Breast epithelium (tissue), 4 donors: ENCODE measurements around the gene CHST15. TPM values are rescaled to one million over a fixed set of nuclear protein-coding genes. Genes with fewer than 3 reads are reported as not detected.

ENCODE experiments used
- DNase-seq, 2 donors: peaks; one replicate each; pipeline ENCODE4 v3.0.0-alpha.2; 2019; ENCODE audit warnings: low spot score in 2 of 2
- H3K27ac ChIP-seq, 2 donors: fragments of 200-600 bp; sonication (generic) in 1 of 2; one replicate each; pipeline ENCODE4 v1.5.1; 2016 to 2019; ENCODE audit warnings: mild to moderate bottlenecking in 1 of 2
- H3K27me3 ChIP-seq, 2 donors: fragments of 200-600 bp; sonication (generic) in 1 of 2; one replicate each; pipeline versions ENCODE4 v1.5.1 to v1.6.0; 2017 to 2019; ENCODE audit warnings: control low read depth in 1 of 2, mild to moderate bottlenecking in 1 of 2
- H3K36me3 ChIP-seq: fragments of 200-600 bp; one replicate; pipeline ENCODE4 v1.5.1; 2019
- H3K4me1 ChIP-seq, 2 donors: fragments of 200-600 bp; sonication (generic); one replicate each; pipeline ENCODE4 v1.5.1; 2016 to 2019; ENCODE audit warnings: control low read depth in 1 of 2
- H3K4me3 ChIP-seq, 3 donors: fragments of 200-600 bp; sonication (generic); 1 replicate in 2 of 3; 2 replicates in 1 of 3; pipeline ENCODE4 v1.5.1; 2016 to 2019; ENCODE audit warnings: mild to moderate bottlenecking in 3 of 3, moderate library complexity in 2 of 3
- H3K9me3 ChIP-seq, 2 donors: fragments of 200-600 bp; sonication (generic) in 1 of 2; one replicate each; pipeline ENCODE4 v1.5.1; 2016 to 2019; ENCODE audit warnings: control low read depth in 1 of 2
- POLR2A ChIP-seq: fragments of 450-650 bp; IDR thresholded peaks from one replicate; pipeline ENCODE4 v1.6.1; 2016; ENCODE audit warnings: antibody characterized with exemption, mild to moderate bottlenecking, moderate library complexity
- POLR2AphosphoS5 ChIP-seq, 3 donors: sonication (generic); formaldehyde crosslinking; IDR thresholded peaks; one replicate each; pipeline ENCODE4 v1.6.1; 2017; ENCODE audit warnings: antibody characterized with exemption in 3 of 3
- intact Hi-C: fragments of 100-400 bp; cut with DNase I; formaldehyde crosslinking; loops from one replicate; pipeline ENCODE4 v1.15.1; 2023; ENCODE audit warnings: low total_unique reads
- total RNA-seq, 3 donors: library from RNA; depleted of rRNA; stranded (reverse); fragments of >200 nt; gene quantifications; one replicate each; pipeline ENCODE4 v1.1.0, GENCODE V29; 2016
- TF ChIP-seq, protein P1 (sequence below), 3 donors: fragments of 450-650 bp; IDR thresholded peaks; one replicate each; pipeline ENCODE4 v1.5.1; 2016 to 2017; ENCODE audit warnings: antibody characterized with exemption in 3 of 3, mild to moderate bottlenecking in 3 of 3, moderate library complexity in 3 of 3

The CHST15 gene
- total RNA-seq, 3 donors from 2014 or later, result 19.0 to 57.8 (median 56.4) TPM

DNA sequence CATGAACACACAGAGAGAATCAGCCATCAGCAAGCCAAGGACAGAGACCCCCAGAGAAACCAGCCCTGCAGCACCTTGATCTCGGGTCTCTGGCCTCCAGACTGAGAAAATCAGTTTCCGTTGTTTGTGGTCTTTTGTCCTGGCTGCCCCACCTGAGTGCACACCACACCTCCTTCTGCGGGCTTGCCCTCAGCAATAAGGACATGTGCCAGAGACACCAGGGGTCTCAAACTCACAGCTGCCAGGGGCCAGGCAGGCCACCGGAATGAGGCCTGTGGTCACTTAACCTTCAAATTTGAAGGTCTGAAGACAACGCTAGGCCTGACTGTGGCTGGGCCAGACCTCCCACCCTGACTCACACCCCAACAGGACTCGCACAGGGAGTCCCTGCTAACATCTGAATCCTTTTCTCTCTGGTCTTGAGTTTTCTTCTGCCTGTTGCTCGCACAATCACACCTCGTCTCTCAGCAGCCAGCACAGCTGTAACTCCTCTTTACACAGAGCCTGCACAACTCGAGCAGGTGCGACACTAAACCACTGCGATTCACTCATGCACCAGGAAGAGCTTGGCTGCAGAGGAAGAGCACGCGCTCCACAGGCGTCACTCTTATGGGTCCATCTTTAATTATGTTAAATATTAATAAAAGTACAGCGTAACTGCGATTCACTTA is 86.2 kb downstream of the CHST15 start:
- TF ChIP-seq POLR2AphosphoS5 (IDR thresholded peaks at IDR 0.05) (no peak), POLR2A (no peak)
- TF ChIP-seq, protein P1, sequence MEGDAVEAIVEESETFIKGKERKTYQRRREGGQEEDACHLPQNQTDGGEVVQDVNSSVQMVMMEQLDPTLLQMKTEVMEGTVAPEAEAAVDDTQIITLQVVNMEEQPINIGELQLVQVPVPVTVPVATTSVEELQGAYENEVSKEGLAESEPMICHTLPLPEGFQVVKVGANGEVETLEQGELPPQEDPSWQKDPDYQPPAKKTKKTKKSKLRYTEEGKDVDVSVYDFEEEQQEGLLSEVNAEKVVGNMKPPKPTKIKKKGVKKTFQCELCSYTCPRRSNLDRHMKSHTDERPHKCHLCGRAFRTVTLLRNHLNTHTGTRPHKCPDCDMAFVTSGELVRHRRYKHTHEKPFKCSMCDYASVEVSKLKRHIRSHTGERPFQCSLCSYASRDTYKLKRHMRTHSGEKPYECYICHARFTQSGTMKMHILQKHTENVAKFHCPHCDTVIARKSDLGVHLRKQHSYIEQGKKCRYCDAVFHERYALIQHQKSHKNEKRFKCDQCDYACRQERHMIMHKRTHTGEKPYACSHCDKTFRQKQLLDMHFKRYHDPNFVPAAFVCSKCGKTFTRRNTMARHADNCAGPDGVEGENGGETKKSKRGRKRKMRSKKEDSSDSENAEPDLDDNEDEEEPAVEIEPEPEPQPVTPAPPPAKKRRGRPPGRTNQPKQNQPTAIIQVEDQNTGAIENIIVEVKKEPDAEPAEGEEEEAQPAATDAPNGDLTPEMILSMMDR (IDR thresholded peaks at IDR 0.05), result no peak
- no peaks in the 10 kb centered on the region for H3K27me3 ChIP-seq
- intact Hi-C loops, result no loop called here
- DNase-seq, result no peak
- no peaks in the 10 kb centered on the region for H3K9me3 ChIP-seq
- no peak overlapping the region for H3K27ac ChIP-seq
- H3K4me3 ChIP-seq, result no peak overlapping the region
- no peaks in the 10 kb centered on the region for H3K4me1 ChIP-seq
- H3K36me3 ChIP-seq, result no peaks in the 10 kb centered on the region

DNA sequence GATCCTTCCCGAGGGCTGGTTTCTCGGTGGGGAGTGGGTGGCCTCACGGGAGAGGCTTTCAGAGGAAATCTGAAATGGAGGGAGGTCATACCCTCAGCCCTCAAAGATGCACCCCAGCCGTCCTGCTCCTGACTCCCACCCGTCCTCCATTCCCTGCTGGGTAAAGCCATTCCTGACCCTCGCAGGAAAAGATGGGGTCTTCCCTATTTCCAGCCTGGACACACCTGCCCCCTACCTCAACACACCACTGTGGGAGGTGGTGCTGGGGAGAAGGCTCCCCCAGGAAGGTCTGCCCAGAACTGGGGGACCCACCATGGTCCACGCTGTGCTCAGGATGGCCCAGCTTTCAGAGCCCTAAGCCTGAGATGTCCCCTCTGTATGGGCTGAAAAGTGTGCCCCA is 86.9 kb downstream of the CHST15 start:
- TF ChIP-seq, protein P1 (IDR thresholded peaks at IDR 0.05), result no peak
- TF ChIP-seq POLR2AphosphoS5 (IDR thresholded peaks at IDR 0.05) (no peak), POLR2A (no peak)
- Histone ChIP-seq H3K27ac (peak overlapping the region in 1 of 2 donors; percentile 19), H3K4me1 (no peaks in the 10 kb centered on the region), H3K36me3 (no peaks in the 10 kb centered on the region), H3K9me3 (no peaks in the 10 kb centered on the region), H3K4me3 (no peak overlapping the region), H3K27me3 (no peaks in the 10 kb centered on the region)
- intact Hi-C loops, result no loop called here
- DNase-seq, result peak in 1 of 2 donors; percentile 19

DNA sequence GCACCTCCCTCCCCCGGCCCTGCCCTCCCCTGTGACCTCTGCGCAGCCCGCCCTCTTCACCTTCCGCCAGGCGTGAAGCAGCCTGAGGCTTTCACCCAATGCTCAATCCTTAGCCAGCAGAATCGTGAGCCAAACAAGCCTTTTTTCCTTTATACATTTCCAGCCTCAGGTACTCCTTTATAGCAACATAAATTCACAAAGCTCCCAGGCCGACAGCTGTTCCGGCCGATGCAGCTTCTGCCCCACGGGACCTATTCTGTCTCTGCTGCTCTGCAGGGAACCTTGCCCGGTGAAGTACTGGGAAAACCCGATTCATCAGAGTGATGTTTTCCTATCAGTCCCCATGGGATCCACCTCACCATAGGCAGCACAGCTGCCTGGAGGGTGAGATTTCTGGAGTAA is 87.4 kb downstream of the CHST15 start:
- H3K36me3 ChIP-seq, result no peaks in the 10 kb centered on the region
- intact Hi-C loops, result no loop called here

DNA sequence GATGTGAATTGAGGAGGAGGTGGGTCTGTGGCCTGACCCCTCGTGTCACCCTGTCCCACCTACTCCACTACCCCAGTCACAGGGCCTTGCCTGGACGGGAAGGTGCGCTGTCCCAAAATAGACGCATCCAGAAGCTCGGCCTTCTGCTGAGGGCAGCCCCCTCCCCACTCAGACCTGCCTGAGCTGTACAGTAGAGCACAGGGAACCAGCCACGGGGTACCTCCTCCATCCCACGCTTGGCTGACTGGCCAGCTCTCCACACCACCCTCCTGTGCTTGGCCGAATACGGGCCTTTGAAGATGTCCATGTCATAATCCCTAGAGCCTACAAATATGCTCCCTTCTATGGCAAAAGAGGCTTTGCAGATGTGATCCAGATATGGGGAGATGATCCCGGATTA is 88.3 kb downstream of the CHST15 start:
- no peaks in the 10 kb centered on the region for H3K27me3 ChIP-seq
- TF ChIP-seq POLR2A (no peak), POLR2AphosphoS5 (IDR thresholded peaks at IDR 0.05) (no peak)
- TF ChIP-seq, protein P1 (IDR thresholded peaks at IDR 0.05), result no peak
- intact Hi-C loops, result no loop called here
- no peaks in the 10 kb centered on the region for H3K36me3 ChIP-seq
- DNase-seq, result no peak
- no peaks in the 10 kb centered on the region for H3K4me1 ChIP-seq
- no peaks in the 10 kb centered on the region for H3K9me3 ChIP-seq
- H3K4me3 ChIP-seq, result no peak overlapping the region
- no peak overlapping the region for H3K27ac ChIP-seq

More for the DNA sequence above, 87.4 kb downstream of the CHST15 start:
- Histone ChIP-seq H3K4me1 (no peaks in the 10 kb centered on the region), H3K9me3 (no peaks in the 10 kb centered on the region), H3K4me3 (no peak overlapping the region), H3K27ac (no peak overlapping the region), H3K27me3 (no peaks in the 10 kb centered on the region)
- TF ChIP-seq, protein P1 (IDR thresholded peaks at IDR 0.05), result no peak
- no peak for TF ChIP-seq POLR2AphosphoS5 (IDR thresholded peaks at IDR 0.05)
- TF ChIP-seq POLR2A, result no peak
- DNase-seq, result peak in 1 of 2 donors; percentile 43

DNA sequence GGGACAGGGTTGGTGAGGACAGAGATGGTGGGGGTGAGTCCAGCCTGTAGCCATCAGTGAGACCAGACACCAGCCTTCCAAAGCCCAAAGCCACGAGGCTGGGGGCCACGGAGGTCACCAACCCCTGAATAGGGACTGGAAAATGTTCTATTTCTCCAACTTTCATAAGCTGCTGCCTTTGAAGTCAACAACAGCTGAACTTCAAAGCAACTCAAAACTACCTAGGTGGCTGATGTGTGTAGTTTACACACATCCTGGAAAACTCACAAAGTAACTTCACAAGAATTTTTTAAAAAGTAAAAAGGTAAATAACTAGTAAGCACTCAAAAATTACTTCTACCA is 88.8 kb downstream of the CHST15 start:
- TF ChIP-seq POLR2AphosphoS5 (IDR thresholded peaks at IDR 0.05) (no peak), POLR2A (no peak)
- TF ChIP-seq, protein P1 (IDR thresholded peaks at IDR 0.05), result no peak

More for the DNA sequence above, 88.8 kb downstream of the CHST15 start:
- Histone ChIP-seq H3K4me3 (no peak overlapping the region), H3K9me3 (no peaks in the 10 kb centered on the region), H3K27ac (no peak overlapping the region), H3K27me3 (no peaks in the 10 kb centered on the region), H3K4me1 (no peaks in the 10 kb centered on the region), H3K36me3 (no peaks in the 10 kb centered on the region)
- peak in 1 of 2 donors; percentile 22 for DNase-seq
- intact Hi-C loops, result no loop called here
